Suprapubic skin (tissue), 4 donors: ENCODE measurements around the gene SYT2.
"Not testable (repeated sequence)": the region's sequence is repeated elsewhere in the genome, so short reads cannot be mapped to it uniquely, and the experiment has no call there.

Source experiments
- EP300 ChIP-seq: sonication (generic); formaldehyde crosslinking; IDR thresholded peaks from one replicate; pipeline ENCODE4 v1.6.1; 2017; ENCODE audit warnings: antibody characterized with exemption
- POLR2A ChIP-seq, 2 donors: fragments of 450-650 bp; IDR thresholded peaks; one replicate each; pipeline ENCODE4 v1.6.1; 2017; ENCODE audit warnings: antibody characterized with exemption in 2 of 2, mild to moderate bottlenecking in 2 of 2, moderate library complexity in 2 of 2
- POLR2AphosphoS5 ChIP-seq, 3 donors: sonication (generic); formaldehyde crosslinking; IDR thresholded peaks; one replicate each; pipeline ENCODE4 v1.6.1; 2017; ENCODE audit warnings: antibody characterized with exemption in 3 of 3
- TF ChIP-seq, protein P1 (sequence below), 2 donors: fragments of 200-600 bp in 1 of 2; fragments of 450-650 bp in 1 of 2; sonication (generic) in 1 of 2; IDR thresholded peaks; one replicate each; pipeline ENCODE4 v1.5.1; 2016 to 2019; ENCODE audit warnings: antibody characterized with exemption in 2 of 2, mild to moderate bottlenecking in 1 of 2, moderate library complexity in 1 of 2

DNA sequence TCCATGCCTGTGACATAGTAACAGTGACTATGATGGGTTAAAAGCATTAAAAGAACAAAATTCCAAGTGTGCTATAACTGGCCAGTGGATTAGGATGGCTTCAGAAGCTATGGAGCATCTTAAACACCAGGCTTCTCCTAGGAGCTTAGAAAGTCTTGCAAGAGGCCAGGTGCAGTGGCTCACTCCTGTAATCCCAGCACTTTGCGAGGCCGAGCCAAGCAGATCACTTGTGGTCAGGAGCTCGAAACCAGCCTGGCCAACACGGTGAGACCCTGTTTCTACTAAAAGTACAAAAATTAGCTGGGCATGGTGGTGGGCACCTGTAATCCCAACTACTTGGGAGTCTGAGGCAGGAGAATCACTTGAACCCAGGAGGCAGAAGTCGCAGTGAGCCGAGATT lies 12.8 kb upstream of the SYT2 start:
- TF ChIP-seq, protein P1, sequence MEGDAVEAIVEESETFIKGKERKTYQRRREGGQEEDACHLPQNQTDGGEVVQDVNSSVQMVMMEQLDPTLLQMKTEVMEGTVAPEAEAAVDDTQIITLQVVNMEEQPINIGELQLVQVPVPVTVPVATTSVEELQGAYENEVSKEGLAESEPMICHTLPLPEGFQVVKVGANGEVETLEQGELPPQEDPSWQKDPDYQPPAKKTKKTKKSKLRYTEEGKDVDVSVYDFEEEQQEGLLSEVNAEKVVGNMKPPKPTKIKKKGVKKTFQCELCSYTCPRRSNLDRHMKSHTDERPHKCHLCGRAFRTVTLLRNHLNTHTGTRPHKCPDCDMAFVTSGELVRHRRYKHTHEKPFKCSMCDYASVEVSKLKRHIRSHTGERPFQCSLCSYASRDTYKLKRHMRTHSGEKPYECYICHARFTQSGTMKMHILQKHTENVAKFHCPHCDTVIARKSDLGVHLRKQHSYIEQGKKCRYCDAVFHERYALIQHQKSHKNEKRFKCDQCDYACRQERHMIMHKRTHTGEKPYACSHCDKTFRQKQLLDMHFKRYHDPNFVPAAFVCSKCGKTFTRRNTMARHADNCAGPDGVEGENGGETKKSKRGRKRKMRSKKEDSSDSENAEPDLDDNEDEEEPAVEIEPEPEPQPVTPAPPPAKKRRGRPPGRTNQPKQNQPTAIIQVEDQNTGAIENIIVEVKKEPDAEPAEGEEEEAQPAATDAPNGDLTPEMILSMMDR (IDR thresholded peaks at IDR 0.05), result not testable (repeated sequence)
- not testable (repeated sequence) for TF ChIP-seq POLR2AphosphoS5 (IDR thresholded peaks at IDR 0.05); POLR2A (IDR thresholded peaks at IDR 0.05); EP300
